LNCaP clone FGC (cell line): ENCODE measurements around the gene TK1.
A peak's percentile ranks its signal among the peaks of the same experiment; 100 is the strongest.

Experiments
- DNase-seq: peaks from one replicate; pipeline ENCODE4 v3.0.0-alpha.2; 2011; ENCODE audit warnings: low read depth
- H3K4me3 ChIP-seq: 2 replicates; pipeline ENCODE4 v1.5.1; 2011; ENCODE audit warnings: mild to moderate bottlenecking, low read depth, low read length, control low read depth
- CTCF ChIP-seq: IDR thresholded peaks from 2 replicates; pipeline ENCODE4 v1.5.1; 2012; ENCODE audit warnings: mild to moderate bottlenecking; ENCODE audit not compliant: control insufficient read depth, insufficient read depth; ENCODE audit errors: extremely low read depth

Gene TK1

GRCh38 chr17:78184868-78185267 is 2.0 kb downstream of the TK1 start:
- peak; percentile 46 for DNase-seq
- peak overlapping the region; percentile 74 for H3K4me3 ChIP-seq
- TF ChIP-seq CTCF = no peak

GRCh38 chr17:78184351-78184750 is 2.5 kb downstream of the TK1 start:
- peak; percentile 91 for DNase-seq
- TF ChIP-seq CTCF = no peak
- peak overlapping the region; percentile 74 for H3K4me3 ChIP-seq

GRCh38 chr17:78183916-78184315 is 2.9 kb downstream of the TK1 start:
- H3K4me3 ChIP-seq = peak overlapping the region; percentile 34
- no peak for TF ChIP-seq CTCF
- DNase-seq = no peak

- no peak for TF ChIP-seq CTCF
- no peak overlapping the region for H3K4me3 ChIP-seq
- DNase-seq = no peak
Observed at GRCh38 chr17:78182504-78182903, 4.3 kb downstream of the TK1 start.

GRCh38 chr17:78180508-78180907 is 6.3 kb downstream of the TK1 start:
- no peak for TF ChIP-seq CTCF
- no peak for DNase-seq
- no peak overlapping the region for H3K4me3 ChIP-seq

- TF ChIP-seq CTCF = no peak
- DNase-seq = no peak
- H3K4me3 ChIP-seq = no peak overlapping the region
Observed at GRCh38 chr17:78180083-78180482, 6.8 kb downstream of the TK1 start.

GRCh38 chr17:78179372-78179771 is 7.5 kb downstream of the TK1 start:
- H3K4me3 ChIP-seq = no peak overlapping the region
- no peak for TF ChIP-seq CTCF
- no peak for DNase-seq
